ENCODE measurements around the gene PIK3AP1.

- TF ChIP-seq CTCF (conservative IDR thresholded peaks at IDR 0.05; ENCODE audit: low read depth, low read length) = no peak
- TF ChIP-seq EZH2 (IDR thresholded peaks at IDR 0.05; ENCODE audit: low read length, unreplicated experiment) = no peak
Observed at GRCh38 chr10:96685306-96685705, 35.0 kb downstream of the PIK3AP1 start.

Measured in PC-3 (cell line).